ENCODE measurements around the gene PRH2.

Gene PRH2

GRCh38 chr12:10965476-10965875, 36.4 kb downstream of the PRH2 start:
- no peak for DNase-seq

- DNase-seq = no peak
These were observed 37.3 kb downstream of the PRH2 start for GRCh38 chr12:10966314-10966713.

GRCh38 chr12:10967409-10967808, 38.4 kb downstream of the PRH2 start:
- DNase-seq = no peak

- no peak for DNase-seq
These were observed 39.9 kb downstream of the PRH2 start for GRCh38 chr12:10968765-10969456.

- no peak for DNase-seq
These were observed 45.9 kb downstream of the PRH2 start for GRCh38 chr12:10974965-10975364.

- DNase-seq = no peak
These were observed 53.2 kb downstream of the PRH2 start for GRCh38 chr12:10982244-10982643.

All from GDM1 (cell line).